ENCODE results near the gene PID1.
"Not testable (repeated sequence)": the region's sequence is repeated elsewhere in the genome, so short reads cannot be mapped to it uniquely, and the experiment has no call there.

The PID1 gene

DNA sequence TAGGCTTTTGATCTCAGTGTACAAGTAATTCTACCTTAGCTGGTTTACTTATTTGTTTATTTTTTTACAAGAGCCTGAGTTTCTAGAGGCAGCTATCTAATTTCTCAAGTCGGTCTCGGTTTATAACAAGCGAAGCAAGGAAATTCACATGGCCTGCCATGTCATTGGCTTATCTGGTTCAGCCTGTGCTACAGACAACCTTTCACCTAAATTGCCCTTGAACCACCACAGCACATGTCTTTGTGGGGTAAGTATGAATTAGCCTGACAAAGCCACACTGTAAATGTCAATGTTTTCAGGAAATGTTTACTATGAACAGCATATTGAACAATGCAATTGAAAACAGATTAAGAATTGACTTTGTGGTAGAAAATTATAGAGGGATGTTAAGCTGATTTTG, 167.1 kb downstream of the PID1 start:
- no peak for DNase-seq

DNA sequence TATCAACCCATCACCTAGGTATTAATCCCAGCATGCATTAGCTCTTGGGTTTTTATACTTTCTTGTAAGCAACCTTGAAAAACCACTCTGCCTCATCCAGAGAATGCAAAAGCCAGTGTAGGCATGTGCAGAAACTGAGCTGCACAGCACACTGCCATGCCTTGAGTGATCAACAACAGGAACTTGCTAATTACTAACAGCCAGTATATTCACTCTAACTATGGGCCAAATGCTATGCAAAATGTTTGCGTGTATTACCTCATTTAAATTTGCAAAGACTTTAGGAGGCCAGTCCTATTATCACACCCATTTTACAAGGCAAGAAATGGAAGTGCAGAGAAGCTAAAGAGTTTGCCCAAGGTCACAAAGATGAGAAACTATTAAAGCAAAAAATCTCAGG, 169.8 kb downstream of the PID1 start:
- DNase-seq = no peak

DNA sequence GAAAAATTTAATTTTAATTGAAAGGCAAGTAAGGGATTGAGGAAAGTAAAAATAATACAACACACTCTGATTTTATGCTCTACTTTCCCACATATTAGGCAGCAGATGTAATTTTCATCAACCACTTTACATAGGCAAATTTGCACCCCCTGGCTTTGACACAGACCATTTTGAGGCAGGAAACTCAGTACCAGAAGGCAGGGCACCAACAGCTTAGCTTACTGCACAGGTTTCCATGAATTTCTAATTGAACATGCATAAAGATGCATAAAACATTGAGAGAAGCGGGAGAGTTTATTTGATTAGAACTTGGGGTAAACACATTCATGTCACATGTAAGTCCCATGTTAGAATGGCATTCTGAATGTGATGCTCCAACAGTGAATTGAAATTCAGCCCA, 171.9 kb downstream of the PID1 start:
- no peak for DNase-seq

DNA sequence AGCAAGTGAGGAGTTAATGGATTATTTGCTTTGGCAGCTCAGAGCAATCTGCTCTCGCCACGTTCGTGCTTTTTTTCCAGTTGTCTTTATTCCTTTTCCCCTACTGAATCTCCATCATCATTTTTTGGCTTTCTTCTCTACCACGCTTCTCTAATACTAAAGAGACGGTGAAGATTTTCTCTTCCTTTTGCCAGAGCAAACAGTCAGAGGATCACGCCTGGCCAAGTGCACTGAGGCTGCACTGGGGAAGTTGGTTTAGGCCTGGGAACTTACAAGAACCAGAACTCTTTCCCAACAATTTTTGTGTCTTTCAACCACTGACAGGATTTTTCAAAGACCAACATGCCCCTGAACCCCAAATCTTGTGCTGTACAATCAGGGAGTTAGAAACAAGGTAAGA, 172.3 kb downstream of the PID1 start:
- DNase-seq = no peak

DNA sequence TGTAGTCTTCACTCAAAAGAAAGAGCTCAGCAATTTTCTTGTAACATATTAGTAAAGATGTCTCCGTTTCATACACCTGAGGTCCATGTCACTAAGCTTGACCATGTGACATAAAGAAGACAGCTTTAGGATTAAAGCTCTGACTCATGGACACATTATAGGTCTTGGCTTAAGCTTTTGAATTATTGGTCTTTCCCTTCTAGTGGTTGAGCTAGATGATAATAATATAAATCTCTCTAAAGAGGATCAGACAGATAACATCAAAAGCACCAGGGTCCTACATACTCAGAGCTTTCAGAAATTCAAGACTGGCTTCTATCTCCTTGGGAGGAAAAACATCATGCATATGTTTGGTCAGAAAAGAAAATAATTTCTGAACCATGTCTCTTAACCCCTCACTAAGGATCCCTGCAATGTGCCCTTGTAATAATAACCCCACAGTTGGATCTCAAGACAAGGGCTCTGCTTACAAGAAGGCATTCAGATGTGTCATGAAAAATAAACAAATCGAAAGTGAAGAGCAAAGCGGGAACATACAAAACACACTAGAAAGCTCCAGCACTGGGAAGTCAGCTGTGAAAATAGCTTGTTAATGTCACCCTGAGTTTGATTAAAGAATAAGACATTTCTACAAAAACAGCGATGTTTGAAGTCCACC, 174.5 kb downstream of the PID1 start:
- DNase-seq = no peak

DNA sequence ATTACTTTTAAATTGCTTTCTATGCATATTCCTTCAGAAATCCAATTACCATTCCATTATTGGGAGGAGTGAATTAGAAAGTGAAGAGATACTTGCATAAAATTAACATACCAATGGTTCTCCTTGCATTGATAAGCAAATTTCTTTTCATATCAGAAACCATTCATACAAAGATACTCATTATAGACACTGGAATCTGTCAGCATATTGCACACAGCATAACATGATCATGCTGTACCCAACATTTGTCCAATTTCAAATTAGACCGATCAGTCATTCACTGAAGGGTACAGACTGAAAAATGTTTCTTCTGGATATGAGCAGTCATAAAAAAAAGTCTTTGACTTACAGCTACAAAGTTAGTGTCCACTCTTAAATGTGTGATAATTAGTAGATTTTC, 175.6 kb downstream of the PID1 start:
- DNase-seq = no peak

DNA sequence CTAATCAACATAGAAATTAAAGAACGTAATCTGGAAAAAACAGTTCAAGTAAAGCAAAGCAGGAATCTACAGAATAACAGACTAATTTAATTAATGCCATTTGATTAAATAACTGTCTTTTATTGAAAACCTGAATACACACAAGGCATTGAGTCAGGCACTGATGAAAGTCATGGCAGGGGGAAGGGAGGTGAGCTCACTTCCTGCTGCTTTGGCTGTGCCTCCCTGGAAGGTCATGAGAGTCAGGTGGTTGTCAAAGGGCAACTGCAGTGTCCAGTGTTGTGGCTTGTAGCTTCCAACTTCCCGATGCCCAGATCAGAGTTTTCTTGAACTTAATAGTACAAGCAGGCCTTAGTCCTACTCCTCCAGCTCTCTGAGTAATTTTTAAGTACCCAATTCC, 180.9 kb downstream of the PID1 start:
- no peak for DNase-seq

DNA sequence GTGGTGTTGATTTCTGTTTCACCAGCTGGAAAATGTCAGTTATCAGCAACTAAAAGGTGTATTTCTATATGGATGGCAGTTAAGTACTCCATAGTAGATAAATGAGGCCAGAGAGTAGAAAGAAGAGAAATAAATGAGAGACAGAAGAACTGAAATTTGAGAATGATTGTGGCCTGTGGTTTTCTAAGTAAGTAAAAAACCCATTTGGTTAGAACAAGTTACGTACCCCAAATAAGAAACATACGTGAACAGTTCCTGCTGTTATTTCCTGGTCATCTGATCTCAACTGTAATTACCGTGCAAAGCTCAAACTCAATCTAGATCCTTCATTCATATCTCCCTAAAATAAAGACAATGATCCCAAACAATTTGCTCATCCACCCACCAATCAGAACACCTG, 181.3 kb downstream of the PID1 start:
- DNase-seq = no peak

DNA sequence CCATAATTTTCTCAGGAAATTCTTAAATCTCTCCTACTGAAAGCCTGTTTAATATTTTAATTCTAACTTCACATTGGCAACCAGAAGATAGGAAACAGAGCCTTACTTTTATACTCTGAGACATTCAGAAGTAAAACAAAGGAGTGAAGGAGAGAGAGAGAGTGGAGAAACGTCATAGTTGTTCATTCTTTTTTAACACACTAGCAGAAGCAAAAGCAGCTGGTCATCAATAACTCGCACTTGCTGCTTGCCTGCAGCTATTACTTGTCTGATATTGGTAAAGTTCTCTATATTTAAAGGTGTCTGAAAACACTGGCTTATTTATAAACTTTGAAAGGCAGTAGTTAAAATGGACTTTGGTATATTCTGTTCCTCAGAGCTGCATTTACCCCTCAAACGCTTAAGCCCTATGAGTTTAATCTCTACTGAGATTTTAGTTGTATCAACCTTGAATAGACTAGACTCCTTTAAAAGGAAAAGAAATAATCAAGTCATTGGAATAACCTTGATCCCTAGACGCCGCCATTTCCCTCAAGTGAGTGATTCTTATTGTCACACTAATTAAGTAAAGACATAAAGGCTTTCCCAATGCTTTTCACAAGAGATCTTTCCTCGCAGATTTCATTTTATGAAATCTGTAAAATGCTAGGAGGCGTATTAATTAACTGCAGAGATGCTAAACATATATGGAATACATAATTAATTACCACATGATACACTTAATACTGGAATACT, 182.0 kb downstream of the PID1 start:
- DNase-seq = no peak

DNA sequence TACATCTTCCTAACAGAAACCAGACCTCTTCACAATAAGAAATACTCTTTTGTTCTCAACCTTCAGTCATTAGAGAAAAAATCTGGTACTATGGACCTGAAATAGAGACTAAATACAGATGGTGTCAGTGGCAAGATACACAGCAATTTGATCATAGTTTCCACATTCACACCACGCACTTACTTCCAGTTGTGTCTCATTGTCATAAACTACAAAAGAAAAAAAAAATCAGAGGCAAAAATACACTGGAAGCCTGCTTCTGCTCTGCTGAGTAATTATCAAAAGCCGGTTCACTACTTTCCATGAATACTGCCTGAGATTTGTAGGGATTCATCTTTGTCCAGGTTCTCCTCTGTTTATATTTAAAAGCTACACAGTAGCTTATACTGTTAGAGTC, 182.6 kb downstream of the PID1 start:
- no peak for DNase-seq

DNA sequence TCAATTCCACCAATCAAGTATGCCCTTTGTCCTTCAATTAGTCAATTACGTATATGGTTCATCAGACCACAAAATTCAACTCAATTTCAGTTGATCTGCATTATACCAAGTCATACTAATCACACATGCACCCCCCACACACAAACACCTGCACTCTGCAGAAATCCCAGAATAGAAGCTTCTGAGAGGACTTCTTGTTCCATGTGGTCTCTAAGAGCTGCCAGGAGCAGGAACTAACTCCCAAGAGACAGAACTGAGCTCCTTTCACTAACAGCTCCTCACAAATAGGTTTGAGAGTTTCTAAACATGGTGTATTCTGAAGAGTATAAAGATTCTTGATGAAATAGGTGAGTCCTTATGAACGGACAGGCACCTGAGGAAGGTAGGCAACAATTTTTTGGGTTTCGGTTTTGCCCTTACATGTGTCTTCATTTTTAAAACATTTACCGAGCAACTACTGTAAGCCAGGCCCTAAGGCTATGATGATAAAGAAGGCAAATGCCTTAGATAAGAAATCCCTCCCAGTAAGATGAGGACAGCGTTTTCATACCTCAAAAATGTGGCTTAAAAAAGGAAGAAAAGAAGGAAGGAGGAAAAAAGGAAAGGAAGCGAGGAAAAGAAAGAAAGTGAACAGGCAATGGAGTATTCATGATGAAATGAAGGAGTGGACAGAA, 183.1 kb downstream of the PID1 start:
- no peak for DNase-seq

DNA sequence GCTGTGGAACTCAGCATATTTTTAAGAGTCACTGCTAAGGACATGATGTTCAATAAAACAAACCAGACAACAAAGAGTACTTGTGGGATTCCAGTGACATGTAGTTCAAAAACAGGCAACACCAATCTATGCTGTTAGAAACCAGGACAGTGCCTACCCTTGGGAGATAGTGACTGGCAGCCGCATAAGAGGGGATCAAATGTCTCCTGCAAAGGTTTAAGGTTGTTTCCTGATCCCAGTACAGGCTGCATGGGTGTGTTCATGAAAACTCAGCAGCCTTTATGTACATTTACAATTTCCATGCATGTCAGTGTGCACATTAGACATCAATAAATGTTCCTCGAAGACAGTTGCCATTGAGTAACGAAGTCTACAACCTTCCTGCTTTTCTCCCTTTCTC, 183.8 kb downstream of the PID1 start:
- DNase-seq = no peak

DNA sequence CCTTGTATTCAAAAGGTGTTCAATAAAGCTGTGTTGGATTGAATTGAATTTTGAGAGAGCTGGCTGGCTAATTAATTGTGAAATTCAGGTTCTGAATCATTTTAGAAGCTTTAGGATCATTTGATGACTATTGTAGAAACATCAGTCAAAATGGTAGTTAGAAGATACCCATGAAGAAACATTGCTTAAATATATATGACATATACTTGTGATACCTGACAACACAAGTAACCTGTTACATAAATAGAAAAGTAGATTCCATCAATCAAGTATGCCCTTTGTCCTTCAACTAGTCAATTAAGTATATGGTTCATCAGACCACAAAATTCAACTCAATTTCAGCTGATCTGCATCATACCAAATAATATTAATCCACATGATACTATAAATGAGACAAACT, 185.6 kb downstream of the PID1 start:
- DNase-seq = no peak

DNA sequence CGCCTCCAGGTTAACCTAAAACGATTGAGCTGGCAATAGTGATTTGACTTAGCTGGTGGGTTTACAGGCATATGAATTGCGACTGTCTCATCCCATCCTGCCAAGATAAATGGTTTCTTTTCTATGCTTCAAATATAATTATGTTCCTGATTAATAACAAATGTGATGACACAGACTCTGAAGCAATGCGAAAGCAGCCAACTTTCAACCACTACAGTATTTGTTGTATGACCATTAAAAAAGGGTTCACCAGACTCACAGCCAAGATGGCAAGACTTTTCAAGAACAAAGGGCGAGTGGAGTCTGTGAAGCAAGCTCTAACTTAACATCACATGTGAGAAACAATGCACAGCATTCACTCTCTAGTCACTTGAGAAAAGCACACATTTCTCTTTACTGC, 186.6 kb downstream of the PID1 start:
- DNase-seq = no peak

DNA sequence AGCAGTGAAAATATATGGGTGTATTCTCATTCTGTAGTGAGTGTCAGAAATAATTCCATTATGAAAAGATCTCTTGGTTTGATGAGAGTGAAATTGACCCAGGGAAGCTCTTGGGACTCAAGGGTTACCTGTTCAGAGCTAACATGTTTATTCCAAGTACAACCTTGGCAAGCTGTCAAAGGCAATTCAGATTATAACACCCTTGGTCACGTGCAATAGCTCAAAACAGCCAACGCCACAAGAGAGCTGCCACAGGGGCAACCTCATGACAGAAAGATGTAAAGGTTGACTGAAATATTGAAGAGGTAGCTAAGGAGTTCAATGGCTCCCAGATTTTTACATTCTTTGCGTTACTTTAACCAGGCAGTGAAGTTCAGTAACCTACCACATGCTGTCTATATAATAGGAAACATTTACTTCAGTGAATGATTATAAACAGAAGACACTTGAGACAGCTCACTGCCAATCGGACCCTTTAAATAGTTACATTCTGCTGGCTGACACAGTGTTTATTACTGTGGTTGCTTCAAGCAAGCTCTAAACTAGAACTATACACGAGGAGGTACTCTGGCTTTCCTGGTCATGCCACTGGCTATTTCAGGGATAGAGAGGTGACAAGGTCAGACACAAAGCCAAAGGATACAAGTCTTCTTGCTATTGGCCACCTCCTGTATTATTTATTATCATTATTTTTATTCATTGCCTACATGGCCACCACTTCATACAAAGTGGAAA, 187.3 kb downstream of the PID1 start:
- DNase-seq = no peak

DNA sequence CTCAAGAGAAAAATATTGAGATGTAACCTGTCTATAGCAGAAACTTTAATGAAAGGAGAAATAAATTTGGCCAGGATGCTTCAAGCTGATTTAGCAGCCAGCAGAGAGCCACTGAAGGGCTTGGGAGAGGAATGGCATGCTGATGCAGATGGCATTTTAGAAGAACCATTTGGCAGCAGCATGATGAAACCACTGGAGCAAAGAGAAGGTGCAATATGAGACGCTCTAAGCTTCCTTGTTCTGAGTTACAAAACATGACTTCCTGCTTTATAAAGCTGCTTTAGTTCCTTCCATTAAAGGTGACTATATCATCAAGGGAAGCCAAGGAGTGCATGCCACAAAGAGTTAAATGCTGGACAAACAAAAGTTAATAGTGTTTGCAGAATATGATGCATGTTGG, 189.7 kb downstream of the PID1 start:
- DNase-seq = no peak

DNA sequence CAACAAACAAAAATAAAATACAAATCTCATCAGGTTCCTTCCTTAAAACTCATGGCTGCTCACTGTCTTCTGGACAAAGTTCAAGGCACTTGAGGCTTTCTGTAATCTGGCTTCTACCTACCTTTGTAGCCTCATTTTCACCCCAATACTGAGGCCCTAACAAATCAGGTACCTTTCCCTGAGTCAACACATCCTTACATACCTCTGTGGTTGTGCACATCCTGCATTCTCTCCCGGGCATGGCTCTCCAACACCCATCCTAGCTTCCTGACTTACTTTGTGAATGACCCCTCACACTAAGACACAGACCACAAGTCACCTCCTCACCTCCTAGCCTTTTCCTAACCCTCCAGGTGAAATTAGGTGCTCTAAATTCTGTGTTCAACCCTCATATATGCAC, 190.9 kb downstream of the PID1 start:
- DNase-seq = no peak

DNA sequence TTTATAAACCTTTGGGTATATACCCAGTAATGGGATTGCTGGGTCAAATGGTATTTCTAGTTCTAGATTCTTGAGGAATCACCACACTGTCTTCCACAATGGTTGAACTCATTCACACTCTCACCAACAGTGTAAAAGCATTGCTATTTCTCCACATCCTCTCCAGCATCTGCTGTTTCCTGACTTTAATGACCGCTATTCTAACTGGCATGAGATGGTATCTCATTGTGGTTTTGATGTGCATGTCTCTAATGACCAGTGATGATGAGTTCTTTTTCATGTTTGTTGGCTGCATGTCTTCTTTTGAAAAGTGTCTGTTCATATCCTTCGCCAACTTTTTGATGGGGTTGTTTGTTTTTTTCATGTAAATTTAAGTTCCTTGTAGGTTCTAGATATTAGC, 194.2 kb downstream of the PID1 start:
- DNase-seq = not testable (repeated sequence)

DNA sequence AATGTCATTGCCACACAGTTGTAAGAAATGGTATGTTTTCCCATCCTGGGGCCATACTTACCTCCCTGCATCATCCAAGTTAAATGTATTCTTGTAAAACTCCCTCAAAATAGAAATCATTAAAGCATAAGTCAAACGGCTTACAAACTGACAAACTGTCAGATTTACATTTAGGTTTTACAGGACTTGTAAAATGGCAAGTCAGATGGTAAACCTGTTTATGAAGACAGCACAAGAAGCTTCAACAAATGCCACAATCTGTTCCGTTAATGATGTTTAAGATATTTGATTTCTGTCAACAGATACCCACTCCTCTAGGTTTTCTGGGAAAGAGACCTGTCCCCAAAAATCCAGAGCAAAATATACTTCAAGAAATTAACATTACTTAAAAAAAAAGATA, 197.2 kb downstream of the PID1 start:
- DNase-seq = no peak

DNA sequence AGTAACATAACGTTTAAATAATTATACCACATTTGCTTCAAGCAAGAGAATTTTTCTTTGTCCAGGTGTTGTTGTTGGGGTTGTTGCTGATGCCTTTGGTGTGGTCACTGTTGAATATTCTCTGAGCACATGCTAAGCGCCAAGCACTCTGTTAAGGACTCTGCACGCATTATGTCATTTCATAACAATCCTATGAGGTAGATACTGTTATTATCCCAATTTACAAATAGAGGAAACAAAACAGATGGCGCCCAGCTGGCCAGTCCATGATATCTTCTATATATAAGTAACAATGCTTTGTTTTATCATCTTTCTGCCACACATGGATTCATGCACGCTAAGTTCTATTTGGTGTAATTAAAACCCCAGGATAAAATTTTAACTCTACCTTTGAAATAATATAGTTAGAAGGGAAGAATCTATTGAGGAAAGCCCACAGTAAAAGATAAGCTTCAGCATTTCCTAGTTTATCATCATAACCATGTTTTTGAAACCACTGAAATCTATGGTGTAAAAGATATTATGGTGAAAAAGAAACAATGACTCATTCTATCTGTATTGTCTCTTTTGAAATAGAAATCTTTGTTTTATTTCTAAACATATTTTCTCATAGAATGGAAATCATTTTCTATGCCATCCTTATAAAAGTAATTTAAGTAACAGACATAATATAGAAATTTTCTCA, 199.7 kb downstream of the PID1 start:
- no peak for DNase-seq

DNA sequence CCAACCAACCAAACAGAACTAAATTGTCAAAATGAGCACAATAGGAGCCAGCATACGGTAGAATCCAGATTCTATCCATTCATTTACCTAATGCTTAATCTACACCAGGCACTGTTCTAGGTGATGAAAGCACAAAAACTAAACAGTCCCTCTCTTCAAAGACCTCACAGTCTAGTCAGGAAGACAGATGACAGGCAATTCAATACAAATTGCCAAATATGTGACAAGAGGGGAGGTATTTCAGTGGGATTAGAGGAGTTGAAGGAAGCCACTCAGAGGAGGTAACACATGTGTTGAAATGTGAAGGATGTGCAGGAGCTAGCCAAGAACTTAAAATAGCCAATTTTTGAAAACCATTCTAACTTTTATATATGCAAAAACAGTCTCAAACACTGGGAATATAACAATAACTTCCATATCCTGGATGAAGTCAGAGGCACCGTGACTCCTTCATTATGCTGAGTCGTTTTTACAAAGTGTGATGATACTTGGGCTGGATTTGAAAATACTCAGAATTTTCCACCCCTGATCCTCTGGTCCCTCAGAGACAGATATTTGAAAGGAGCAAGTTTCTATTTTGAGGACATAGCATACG, 204.9 kb downstream of the PID1 start:
- no peak for DNase-seq

DNA sequence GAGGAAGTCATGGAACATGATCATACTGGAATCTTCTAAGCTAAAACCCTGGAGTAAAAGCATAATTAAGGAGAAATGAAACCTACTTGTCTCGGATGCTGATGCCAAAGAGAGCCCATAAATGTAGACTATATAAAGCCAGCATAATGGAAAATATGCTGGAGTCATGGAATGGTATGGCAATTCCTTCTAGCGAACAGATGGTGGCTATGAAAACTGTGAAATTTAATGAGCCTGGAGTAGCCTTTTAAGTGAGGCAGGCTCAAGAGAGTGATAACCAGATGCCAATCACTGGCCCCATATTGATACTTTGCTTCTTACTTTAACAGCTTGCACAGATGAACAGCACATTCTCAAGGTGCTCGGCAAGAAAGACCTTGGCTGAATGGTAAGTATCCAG, 206.3 kb downstream of the PID1 start:
- DNase-seq = no peak

DNA sequence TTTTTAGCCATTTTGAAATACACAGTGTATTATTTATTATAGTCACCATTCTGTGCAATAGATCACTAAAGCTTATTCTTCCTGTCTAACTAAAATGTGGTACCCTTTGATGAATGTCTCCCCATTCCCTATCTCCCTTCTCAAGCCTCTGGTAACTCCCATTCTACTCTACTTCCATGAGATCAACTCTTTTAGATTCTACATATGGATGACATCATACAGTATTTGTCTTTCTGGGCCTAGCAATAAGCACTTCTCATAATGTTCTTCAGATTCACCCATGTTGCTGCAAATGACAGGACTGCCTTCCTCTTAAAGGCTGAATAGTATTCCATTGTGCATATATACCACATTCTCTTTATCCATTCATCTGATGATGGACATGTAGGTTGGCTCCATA, 210.9 kb downstream of the PID1 start:
- DNase-seq = no peak

All from NCI-H526 treated with DMSO at 0.1 percent for 48 hours (cell line).